Liver (tissue), 9 donors: ENCODE data around the gene TNPO3. TPM values are rescaled to one million over a fixed set of nuclear protein-coding genes. Genes with fewer than 3 reads are reported as not detected.
"Not testable (repeated sequence)": the region's sequence is repeated elsewhere in the genome, so short reads cannot be mapped to it uniquely, and the experiment has no call there.

Experiments used
- DNase-seq: peaks from one replicate; pipeline ENCODE4 v3.0.0-alpha.2; 2017; ENCODE audit warnings: low spot score
- H3K27ac ChIP-seq, 2 donors: one replicate each; pipeline ENCODE4 v1.7.0; 2013; ENCODE audit warnings: inconsistent platforms in 2 of 2, low read length in 2 of 2, control low read depth in 1 of 2, low read depth in 1 of 2, mild to moderate bottlenecking in 1 of 2
- H3K27me3 ChIP-seq, 4 donors: one replicate each; pipeline versions ENCODE4 v1.6.1 to v1.7.0; 2013; ENCODE audit warnings: low read length in 3 of 4, inconsistent platforms in 1 of 4, mild to moderate bottlenecking in 1 of 4, moderate library complexity in 1 of 4; ENCODE audit not compliant: control insufficient read depth in 4 of 4, insufficient read depth in 4 of 4
- H3K36me3 ChIP-seq, 4 donors: one replicate each; pipeline versions ENCODE4 v1.6.1 to v1.7.0; 2013; ENCODE audit warnings: low read length in 3 of 4, mild to moderate bottlenecking in 3 of 4, low read depth in 1 of 4, moderate library complexity in 1 of 4; ENCODE audit not compliant: control insufficient read depth in 4 of 4, insufficient read depth in 3 of 4
- H3K4me1 ChIP-seq, 4 donors: one replicate each; pipeline versions ENCODE4 v1.6.1 to v1.7.0; 2013; ENCODE audit warnings: low read length in 3 of 4, mild to moderate bottlenecking in 3 of 4, moderate library complexity in 1 of 4; ENCODE audit not compliant: control insufficient read depth in 4 of 4, insufficient read depth in 4 of 4
- H3K4me3 ChIP-seq, 3 donors: one replicate each; pipeline versions ENCODE4 v1.6.1 to v1.7.0; 2013; ENCODE audit warnings: low read length in 3 of 3, control low read depth in 1 of 3, low read depth in 1 of 3, mild to moderate bottlenecking in 1 of 3
- H3K9ac ChIP-seq, 2 donors: one replicate each; pipeline ENCODE4 v1.7.0; 2013; ENCODE audit warnings: low read length in 2 of 2, mild to moderate bottlenecking in 2 of 2, moderate library complexity in 2 of 2, control low read depth in 1 of 2, low read depth in 1 of 2
- H3K9me3 ChIP-seq, 4 donors: one replicate each; pipeline versions ENCODE4 v1.6.1 to v1.7.0; 2013; ENCODE audit warnings: low read length in 3 of 4; ENCODE audit not compliant: control insufficient read depth in 4 of 4
- ATF3 ChIP-seq: IDR thresholded peaks from 2 replicates; pipeline ENCODE4 v1.6.1; 2016; ENCODE audit warnings: antibody characterized with exemption
- CTCF ChIP-seq: fragments of 150-350 bp; IDR thresholded peaks from 2 replicates; pipeline ENCODE4 v1.5.1; 2017; ENCODE audit warnings: improper control_type of control experiment, low read depth, low read length; ENCODE audit not compliant: missing input control
- EGR1 ChIP-seq, 2 donors: IDR thresholded peaks; 2 replicates each; pipeline ENCODE4 v1.6.1; 2016 to 2018; ENCODE audit warnings: antibody characterized with exemption in 2 of 2, low read depth in 2 of 2
- FOXA1 ChIP-seq: IDR thresholded peaks from 2 replicates; pipeline ENCODE4 v1.6.1; 2016; ENCODE audit warnings: antibody characterized with exemption
- FOXA2 ChIP-seq: IDR thresholded peaks from 2 replicates; pipeline ENCODE4 v1.6.1; 2016; ENCODE audit warnings: antibody characterized with exemption
- GABPA ChIP-seq, 2 donors: IDR thresholded peaks in 1 of 2; conservative IDR thresholded peaks in 1 of 2; 2 replicates each; pipeline ENCODE4 v1.6.1; 2016; ENCODE audit warnings: antibody characterized with exemption in 2 of 2, mild to moderate bottlenecking in 1 of 2, moderate library complexity in 1 of 2
- HNF4A ChIP-seq, 2 donors: conservative IDR thresholded peaks; 2 replicates each; pipeline ENCODE4 v1.6.1; 2016; ENCODE audit warnings: antibody characterized with exemption in 2 of 2, mild to moderate bottlenecking in 2 of 2
- HNF4G ChIP-seq: IDR thresholded peaks from 2 replicates; pipeline ENCODE4 v1.6.1; 2016; ENCODE audit warnings: antibody characterized with exemption
- JUND ChIP-seq, 2 donors: IDR thresholded peaks; 2 replicates each; pipeline ENCODE4 v1.6.1; 2016; ENCODE audit warnings: antibody characterized with exemption in 2 of 2
- MAX ChIP-seq: IDR thresholded peaks from 2 replicates; pipeline ENCODE4 v1.6.1; 2016; ENCODE audit warnings: antibody characterized with exemption
- NR2F2 ChIP-seq: IDR thresholded peaks from 2 replicates; pipeline ENCODE4 v1.6.1; 2016; ENCODE audit warnings: antibody characterized with exemption
- RAD21 ChIP-seq, 2 donors: IDR thresholded peaks; 2 replicates each; pipeline ENCODE4 v1.6.1; 2016; ENCODE audit warnings: antibody characterized with exemption in 2 of 2, mild to moderate bottlenecking in 2 of 2
- REST ChIP-seq: IDR thresholded peaks from 2 replicates; pipeline ENCODE4 v1.6.1; 2016; ENCODE audit warnings: antibody characterized with exemption, mild to moderate bottlenecking
- RXRA ChIP-seq, 2 donors: IDR thresholded peaks; 2 replicates each; pipeline ENCODE4 v1.6.1; 2017 to 2018; ENCODE audit warnings: antibody characterized with exemption in 2 of 2, mild to moderate bottlenecking in 1 of 2
- SP1 ChIP-seq: IDR thresholded peaks from 2 replicates; pipeline ENCODE4 v1.6.1; 2018; ENCODE audit warnings: antibody characterized with exemption, mild to moderate bottlenecking
- TAF1 ChIP-seq: conservative IDR thresholded peaks from 2 replicates; pipeline ENCODE4 v1.6.1; 2016; ENCODE audit warnings: antibody characterized with exemption, mild to moderate bottlenecking
- YY1 ChIP-seq: IDR thresholded peaks from 2 replicates; pipeline ENCODE4 v1.6.1; 2016; ENCODE audit warnings: antibody characterized with exemption, mild to moderate bottlenecking
- ZBTB33 ChIP-seq: IDR thresholded peaks from 2 replicates; pipeline ENCODE4 v1.6.1; 2016; ENCODE audit warnings: antibody characterized with exemption
- WGBS: extraction: QIAGEN DNeasy Blood & Tissue Kit; methylation state at CpG from one replicate; pipeline ENCODE4 v1.1.7; 2013; 5-methylcytosine and 5-hydroxymethylcytosine counted together
- polyA plus RNA-seq, 2 donors: library from polyadenylated mRNA; stranded (reverse) in 1 of 2; unstranded in 1 of 2; fragments of 200-250 nt in 1 of 2; fragments of >200 nt in 1 of 2; fragmentation: Nextera tagmentation in 1 of 2; extraction: Ambion mirVana in 1 of 2; gene quantifications; one replicate each; pipeline versions ENCODE4 v1.2.1 to v1.2.3, GENCODE V29; 2013 to 2015
- total RNA-seq, 2 donors: library from RNA; depleted of rRNA; stranded (reverse); fragments of >200 nt; gene quantifications; one replicate each; pipeline ENCODE4 v1.2.3, GENCODE V29; 2014
- donor health status: healthy.
- donor health status: healthy.
- donor health status: healthy.
- donor health status: healthy.
- donor health status: healthy.

Gene TNPO3
- total and polyA plus RNA-seq, 4 donors, result 9.2 to 38.9 (median 20.0) TPM

- H3K4me1 ChIP-seq, result peaks cover 2 to 20% (median 7%) of the 10 kb centered on the region in 4 donors
- no peak overlapping the region for H3K27ac ChIP-seq
Measured at GRCh38 chr7:129041142-129042085, 13.5 kb downstream of the TNPO3 start.

GRCh38 chr7:129038468-129038867 is 16.4 kb downstream of the TNPO3 start:
- not testable (repeated sequence) for H3K4me1 ChIP-seq, H3K27me3 ChIP-seq, H3K27ac ChIP-seq, DNase-seq, H3K4me3 ChIP-seq, H3K9me3 ChIP-seq, H3K9ac ChIP-seq
- H3K36me3 ChIP-seq, result peaks cover 4 to 15% (median 8%) of the 10 kb centered on the region in 4 donors
- WGBS, result 100% methylated on average over 2 of the region's 2 CpGs

More at GRCh38 chr7:129041142-129042085, 13.5 kb downstream of the TNPO3 start:
- WGBS, result 92% methylated on average over 3 of the region's 3 CpGs
- Histone ChIP-seq H3K9me3 (no peaks in the 10 kb centered on the region), H3K4me3 (no peak overlapping the region), H3K9ac (no peak overlapping the region), H3K27me3 (no peaks in the 10 kb centered on the region), H3K36me3 (peaks cover 4 to 10% (median 7%) of the 10 kb centered on the region in 4 donors)
- TF ChIP-seq YY1 (no peak), TAF1 (no peak), HNF4A (conservative IDR thresholded peaks at IDR 0.05) (no peak), FOXA1 (no peak), FOXA2 (no peak), HNF4G (no peak), NR2F2 (no peak), MAX (no peak), SP1 (no peak), ATF3 (no peak)
- DNase-seq, result no peak

GRCh38 chr7:129037585-129037984 is 17.3 kb downstream of the TNPO3 start:
- no peak for DNase-seq
- Histone ChIP-seq H3K9me3 (no peaks in the 10 kb centered on the region), H3K4me3 (no peak overlapping the region), H3K36me3 (peaks cover 4 to 15% (median 8%) of the 10 kb centered on the region in 4 donors), H3K4me1 (peaks cover 0 to 3% (median 1%) of the 10 kb centered on the region in 4 donors), H3K27me3 (no peaks in the 10 kb centered on the region), H3K27ac (no peak overlapping the region), H3K9ac (no peak overlapping the region)
- 97% methylated on average over 4 of the region's 4 CpGs for WGBS
- TF ChIP-seq HNF4A (conservative IDR thresholded peaks at IDR 0.05) (no peak), ZBTB33 (no peak), EGR1 (IDR thresholded peaks at IDR 0.05; ENCODE audit: low read depth in 2 of 2) (no peak), FOXA1 (no peak), FOXA2 (no peak), REST (no peak), CTCF (no peak), RAD21 (IDR thresholded peaks at IDR 0.05) (no peak), MAX (no peak), ATF3 (no peak), HNF4G (no peak), JUND (IDR thresholded peaks at IDR 0.05) (no peak), SP1 (no peak), GABPA (IDR thresholded peaks at IDR 0.05 in 1 of 2, conservative IDR thresholded peaks at IDR 0.05 in 1 of 2) (no peak), NR2F2 (no peak), RXRA (IDR thresholded peaks at IDR 0.05) (no peak), YY1 (no peak)
